ENCODE data around the gene MBD1. TPM values are rescaled to one million over a fixed set of nuclear protein-coding genes. Genes with fewer than 3 reads are reported as not detected.
A peak's percentile ranks its signal among the peaks of the same experiment; 100 is the strongest.
"Not testable (repeated sequence)": the region's sequence is repeated elsewhere in the genome, so short reads cannot be mapped to it uniquely, and the experiment has no call there.

Gene MBD1
- total RNA-seq, 4 donors from 2014 or later = 71.1 to 91.0 (median 82.2) TPM

DNA sequence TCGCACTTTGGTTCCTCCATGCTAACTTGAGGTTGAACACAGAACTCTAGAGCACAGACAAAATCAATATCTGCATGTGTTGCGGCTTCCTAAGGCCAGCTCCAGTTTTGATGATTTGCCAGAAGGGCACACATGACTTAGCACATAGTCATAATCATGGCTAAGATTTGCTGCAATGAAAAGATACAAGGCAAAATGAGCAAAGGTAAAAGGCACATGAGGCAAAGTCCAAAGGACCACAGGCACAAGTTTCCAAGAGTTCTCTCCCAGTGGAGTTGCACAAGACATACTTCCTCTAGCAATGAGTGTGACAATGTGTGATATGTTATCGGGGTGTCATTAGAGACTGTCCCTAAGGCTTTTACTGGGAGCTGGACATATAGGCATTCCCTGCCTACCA lies 30.3 kb upstream of the MBD1 start:
- Histone ChIP-seq H3K36me3 (no peaks in the 10 kb centered on the region), H3K27ac (no peak overlapping the region), H3K9me3 (no peaks in the 10 kb centered on the region), H3K4me3 (no peak overlapping the region), H3K27me3 (no peaks in the 10 kb centered on the region), H3K4me1 (peaks cover 0 to 12% (median 4%) of the 10 kb centered on the region in 3 donors)
- 86 to 100% methylated on average over 1 to 3 of the region's 3 CpGs for WGBS, 2 donors (ENCODE audit: low coverage in 1 of 2)
- ATAC-seq = no peak
- TF ChIP-seq POLR2AphosphoS5 (IDR thresholded peaks at IDR 0.05) (no peak), POLR2A (IDR thresholded peaks at IDR 0.05) (no peak)
- TF ChIP-seq, protein P1, sequence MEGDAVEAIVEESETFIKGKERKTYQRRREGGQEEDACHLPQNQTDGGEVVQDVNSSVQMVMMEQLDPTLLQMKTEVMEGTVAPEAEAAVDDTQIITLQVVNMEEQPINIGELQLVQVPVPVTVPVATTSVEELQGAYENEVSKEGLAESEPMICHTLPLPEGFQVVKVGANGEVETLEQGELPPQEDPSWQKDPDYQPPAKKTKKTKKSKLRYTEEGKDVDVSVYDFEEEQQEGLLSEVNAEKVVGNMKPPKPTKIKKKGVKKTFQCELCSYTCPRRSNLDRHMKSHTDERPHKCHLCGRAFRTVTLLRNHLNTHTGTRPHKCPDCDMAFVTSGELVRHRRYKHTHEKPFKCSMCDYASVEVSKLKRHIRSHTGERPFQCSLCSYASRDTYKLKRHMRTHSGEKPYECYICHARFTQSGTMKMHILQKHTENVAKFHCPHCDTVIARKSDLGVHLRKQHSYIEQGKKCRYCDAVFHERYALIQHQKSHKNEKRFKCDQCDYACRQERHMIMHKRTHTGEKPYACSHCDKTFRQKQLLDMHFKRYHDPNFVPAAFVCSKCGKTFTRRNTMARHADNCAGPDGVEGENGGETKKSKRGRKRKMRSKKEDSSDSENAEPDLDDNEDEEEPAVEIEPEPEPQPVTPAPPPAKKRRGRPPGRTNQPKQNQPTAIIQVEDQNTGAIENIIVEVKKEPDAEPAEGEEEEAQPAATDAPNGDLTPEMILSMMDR (IDR thresholded peaks at IDR 0.05) = no peak

DNA sequence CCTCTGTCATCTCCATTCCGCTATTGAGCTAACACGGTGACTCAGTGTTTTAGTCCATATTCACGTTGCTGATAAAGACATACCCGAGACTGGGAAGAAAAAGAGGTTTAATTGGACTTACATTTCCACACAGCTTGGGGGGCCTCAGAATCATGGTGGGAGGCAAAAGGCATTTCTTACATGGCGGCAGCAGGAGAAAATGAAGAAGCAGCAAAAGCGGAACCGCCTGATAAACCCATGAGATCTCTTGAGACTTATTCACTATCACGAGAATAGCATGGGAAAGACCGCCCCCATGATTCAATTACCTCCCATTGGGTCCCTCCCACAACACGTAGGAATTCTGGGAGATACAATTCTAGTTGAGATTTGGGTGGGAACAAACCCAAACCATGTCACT lies 28.8 kb upstream of the MBD1 start:
- Histone ChIP-seq H3K27me3 (no peaks in the 10 kb centered on the region), H3K4me3 (no peak overlapping the region), H3K9me3 (no peaks in the 10 kb centered on the region), H3K4me1 (peaks cover 0 to 12% (median 4%) of the 10 kb centered on the region in 3 donors), H3K27ac (no peak overlapping the region), H3K36me3 (no peaks in the 10 kb centered on the region)
- 81 to 83% methylated on average over 5 to 7 of the region's 10 CpGs for WGBS, 2 donors (ENCODE audit: low coverage in 1 of 2)
- no peak for ATAC-seq
- TF ChIP-seq EP300 (IDR thresholded peaks at IDR 0.05) = no peak
- no peak for TF ChIP-seq POLR2AphosphoS5 (IDR thresholded peaks at IDR 0.05)
- TF ChIP-seq, protein P1 (IDR thresholded peaks at IDR 0.05) = no peak
- TF ChIP-seq POLR2A (IDR thresholded peaks at IDR 0.05) = no peak

DNA sequence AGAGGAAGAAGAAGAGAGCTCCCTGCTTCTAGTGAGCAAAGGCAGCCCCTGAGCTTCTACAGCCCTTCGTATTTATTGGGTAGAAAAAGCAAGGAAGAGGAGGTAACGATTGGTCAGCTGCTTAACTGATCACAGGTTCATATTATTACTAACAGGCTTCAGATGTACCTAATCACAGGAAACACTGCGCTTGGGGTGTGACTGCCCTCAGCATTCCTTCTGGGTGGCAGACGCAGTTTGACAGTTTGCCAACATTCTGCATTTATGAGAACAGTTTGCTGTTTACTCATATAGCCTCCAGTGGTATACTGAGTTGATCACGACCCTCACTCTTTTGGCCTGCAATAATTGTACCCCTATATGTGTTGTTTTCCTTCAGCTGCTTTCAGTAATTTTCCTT lies 27.5 kb upstream of the MBD1 start:
- not testable (repeated sequence) for H3K36me3 ChIP-seq, H3K4me3 ChIP-seq, H3K9me3 ChIP-seq, H3K27me3 ChIP-seq, ATAC-seq, H3K27ac ChIP-seq
- H3K4me1 ChIP-seq = peaks cover 0 to 12% (median 4%) of the 10 kb centered on the region in 3 donors
- 67 to 80% methylated on average over 1 to 5 of the region's 5 CpGs for WGBS, 2 donors (ENCODE audit: low coverage in 1 of 2)

DNA sequence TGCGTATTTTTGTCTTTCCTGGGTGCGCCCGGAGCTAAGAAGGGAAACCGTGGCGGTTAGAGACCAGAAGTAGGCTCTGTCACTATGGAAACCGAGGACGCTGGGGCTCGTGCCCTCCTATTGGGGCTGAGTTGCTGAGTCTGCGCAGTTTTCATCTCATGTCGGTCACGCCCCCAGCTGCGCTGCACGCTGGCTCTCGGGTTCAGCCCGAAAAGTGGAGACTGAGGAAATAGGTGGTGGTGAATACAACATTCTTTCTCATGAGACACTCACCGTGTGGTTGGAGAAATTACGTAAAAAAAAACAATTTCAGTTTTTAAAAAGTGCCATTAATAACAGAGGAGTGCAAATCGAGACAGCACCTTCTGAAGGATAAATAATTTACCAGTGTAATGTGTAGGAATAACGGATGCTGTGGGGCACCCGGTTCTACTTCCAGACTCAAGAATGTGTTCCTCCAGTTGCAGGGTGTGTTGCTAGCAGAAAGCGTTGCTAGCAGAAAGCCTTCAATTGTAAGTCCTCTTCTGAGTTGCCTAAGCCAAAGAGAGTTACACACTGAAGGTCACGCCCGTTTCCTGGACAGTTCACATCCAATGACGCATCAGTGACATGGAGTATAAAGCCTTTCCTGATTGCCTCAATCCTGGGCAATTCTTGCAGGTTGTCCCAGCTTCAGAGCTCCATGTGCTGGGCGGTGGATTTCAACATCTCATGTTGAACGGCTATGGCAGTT lies 26.6 kb upstream of the MBD1 start:
- Histone ChIP-seq H3K27me3 (peaks cover 11% of the 10 kb centered on the region), H3K27ac (peak overlapping the region in 3 of 4 donors; percentile 0 to 27 (median 5)), H3K9me3 (peaks cover 0 to 5% (median 0%) of the 10 kb centered on the region in 3 donors), H3K36me3 (no peaks in the 10 kb centered on the region), H3K4me1 (peaks cover 0 to 12% (median 4%) of the 10 kb centered on the region in 3 donors), H3K4me3 (peak overlapping the region; percentile 36 to 49)
- 6 to 21% methylated on average over 8 to 11 of the region's 26 CpGs for WGBS, 2 donors (ENCODE audit: low coverage in 1 of 2)
- TF ChIP-seq POLR2AphosphoS5 (IDR thresholded peaks at IDR 0.05) = peak; percentile 47
- TF ChIP-seq POLR2A (IDR thresholded peaks at IDR 0.05) = no peak
- TF ChIP-seq, protein P1 (IDR thresholded peaks at IDR 0.05) = no peak
- TF ChIP-seq EP300 (IDR thresholded peaks at IDR 0.05) = no peak
- peak; percentile 95 for ATAC-seq

DNA sequence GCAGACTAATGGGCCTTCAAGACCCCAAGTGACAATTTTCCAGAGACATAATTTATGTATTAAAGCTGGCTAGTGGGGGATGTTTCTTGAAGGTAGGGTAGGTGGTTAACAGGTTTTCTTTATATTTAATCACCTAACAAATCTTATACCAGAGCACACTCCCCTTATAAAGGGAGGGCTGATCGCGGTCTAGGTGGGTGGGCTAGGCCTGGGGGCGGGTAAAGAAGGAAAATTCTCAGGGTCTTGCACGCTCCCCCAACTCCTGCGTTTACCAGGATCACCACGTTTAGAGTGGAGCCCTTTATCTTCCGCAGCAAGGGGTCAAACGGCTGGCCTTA lies 26.0 kb upstream of the MBD1 start:
- Histone ChIP-seq H3K36me3 (no peaks in the 10 kb centered on the region), H3K27ac (no peak overlapping the region), H3K4me3 (peak overlapping the region; percentile 36 to 49), H3K9me3 (peaks cover 0 to 5% (median 0%) of the 10 kb centered on the region in 3 donors), H3K27me3 (peaks cover 16% of the 10 kb centered on the region), H3K4me1 (peaks cover 0 to 12% (median 4%) of the 10 kb centered on the region in 3 donors)
- 7% methylated on average over 5 of the region's 8 CpGs; no CpG with 5 or more reads in 1 of the 2 donors for WGBS, 2 donors (ENCODE audit: low coverage in 1 of 2)
- no peak for TF ChIP-seq EP300 (IDR thresholded peaks at IDR 0.05)
- TF ChIP-seq, protein P1 (IDR thresholded peaks at IDR 0.05) = no peak
- TF ChIP-seq POLR2AphosphoS5 (IDR thresholded peaks at IDR 0.05) = no peak
- no peak for TF ChIP-seq POLR2A (IDR thresholded peaks at IDR 0.05)
- no peak for ATAC-seq
